Stimulated activated CD4-positive, alpha-beta T cell treated with anti-CD3 and anti-CD28 coated beads, Interleukin-12 subunit alpha, Interleukin-12 subunit beta, amount 100 ng/mL, for 48 hours (primary cell): ENCODE results near the gene SREK1IP1.
"Not testable (repeated sequence)": the region's sequence is repeated elsewhere in the genome, so short reads cannot be mapped to it uniquely, and the experiment has no call there.

Experiments
- DNase-seq, 3 donors: peaks; one replicate each; pipeline ENCODE4 v3.0.0-alpha.2; 2020; ENCODE audit warnings: low read depth in 2 of 3, low spot score in 1 of 3

SREK1IP1 gene

GRCh38 chr5:64765804-64766504 lies 2.5 kb downstream of the SREK1IP1 start:
- no peak for DNase-seq

GRCh38 chr5:64763948-64764503 lies 4.5 kb downstream of the SREK1IP1 start:
- DNase-seq, result no peak

- DNase-seq, result no peak
Observed at GRCh38 chr5:64759960-64760660, 8.4 kb downstream of the SREK1IP1 start.

GRCh38 chr5:64758901-64759300 lies 9.6 kb downstream of the SREK1IP1 start:
- DNase-seq, result no peak

- no peak for DNase-seq
Observed at GRCh38 chr5:64754066-64754465, 14.4 kb downstream of the SREK1IP1 start.

GRCh38 chr5:64749385-64749784 lies 19.1 kb downstream of the SREK1IP1 start:
- no peak for DNase-seq

GRCh38 chr5:64746446-64746845 lies 22.0 kb downstream of the SREK1IP1 start:
- DNase-seq, result no peak

GRCh38 chr5:64744914-64745313 lies 23.6 kb downstream of the SREK1IP1 start:
- no peak for DNase-seq

GRCh38 chr5:64742821-64743220 lies 25.7 kb downstream of the SREK1IP1 start:
- no peak for DNase-seq

GRCh38 chr5:64742411-64742810 lies 26.1 kb downstream of the SREK1IP1 start:
- no peak for DNase-seq

GRCh38 chr5:64727150-64727549 lies 41.3 kb downstream of the SREK1IP1 start:
- DNase-seq, result no peak

GRCh38 chr5:64722588-64722987 lies 45.9 kb downstream of the SREK1IP1 start:
- no peak for DNase-seq

- not testable (repeated sequence) for DNase-seq
Observed at GRCh38 chr5:64714495-64714894, 54.0 kb downstream of the SREK1IP1 start.

- no peak for DNase-seq
Observed at GRCh38 chr5:64707191-64707590, 61.3 kb downstream of the SREK1IP1 start.

- not testable (repeated sequence) for DNase-seq
Observed at GRCh38 chr5:64706074-64706473, 62.4 kb downstream of the SREK1IP1 start.

- no peak for DNase-seq
Observed at GRCh38 chr5:64700765-64701164, 67.7 kb downstream of the SREK1IP1 start.

GRCh38 chr5:64696414-64696813 lies 72.1 kb downstream of the SREK1IP1 start:
- not testable (repeated sequence) for DNase-seq

GRCh38 chr5:64693636-64694035 lies 74.9 kb downstream of the SREK1IP1 start:
- DNase-seq, result no peak

- no peak for DNase-seq
Observed at GRCh38 chr5:64691291-64691690, 77.2 kb downstream of the SREK1IP1 start.

GRCh38 chr5:64690417-64691151 lies 77.9 kb downstream of the SREK1IP1 start, which contains the start of gene SHISAL2B:
Gene SHISAL2B (plus strand): TSS chr5:64690503. CDS start chr5:64690624, 121 bp downstream.
- no peak for DNase-seq

- no peak for DNase-seq
Observed at GRCh38 chr5:64690104-64690416, 78.4 kb downstream of the SREK1IP1 start.

GRCh38 chr5:64688965-64689364 lies 79.5 kb downstream of the SREK1IP1 start:
- no peak for DNase-seq
